H1 (cell line): ENCODE data around the gene PGBD5. TPM values are rescaled to one million over a fixed set of nuclear protein-coding genes. Genes with fewer than 3 reads are reported as not detected.

Experiments used
- CTCF ChIA-PET: fragments of 300-600 bp; sonication (Branson Sonifier 250); formaldehyde crosslinking; loops from one replicate; lab custom pipeline; 2021; ENCODE audit not compliant: partially characterized antibody; lab: Charles Lee
- POLR2A ChIA-PET: fragments of 300-600 bp; sonication (Branson Sonifier 250); formaldehyde crosslinking; loops from one replicate; lab custom pipeline; 2021; ENCODE audit warnings: inconsistent platforms; ENCODE audit not compliant: partially characterized antibody; lab: Charles Lee
- DNase-seq, 2 experiments: peaks; one replicate each; pipeline versions ENCODE4 v3.0.0 to v3.0.0-alpha.2; 2010 to 2022; ENCODE audit warnings: low spot score in 2 of 2, low read depth in 1 of 2, mixed read lengths in 1 of 2
- FAIRE-seq: peaks from 2 replicates; lab custom pipeline; 2011; peaks lifted over from hg19 to GRCh38; lab: Jason Lieb, UNC
- H2AFZ ChIP-seq: 2 replicates; pipeline ENCODE4 v1.8.1; 2012; ENCODE audit warnings: low read length, inconsistent platforms
- H2AK5ac ChIP-seq: 2 replicates; pipeline ENCODE4 v1.6.1; 2013; ENCODE audit warnings: low read depth, low read length
- H2BK120ac ChIP-seq: replicated peaks from 2 replicates; pipeline ENCODE3; 2013; ENCODE audit warnings: low read depth, low read length, inconsistent platforms
- H2BK12ac ChIP-seq: 2 replicates; pipeline ENCODE4 v1.6.1; 2013; ENCODE audit warnings: low read depth, low read length
- H2BK15ac ChIP-seq: 2 replicates; pipeline ENCODE4 v1.6.1; 2013; ENCODE audit warnings: low read length
- H2BK20ac ChIP-seq: 2 replicates; pipeline ENCODE4 v1.6.1; 2013; ENCODE audit warnings: low read length
- H2BK5ac ChIP-seq: 2 replicates; pipeline ENCODE4 v1.6.1; 2013; ENCODE audit warnings: low read depth, low read length
- H3K14ac ChIP-seq: 2 replicates; pipeline ENCODE4 v1.6.1; 2013; ENCODE audit warnings: inconsistent platforms; ENCODE audit not compliant: insufficient read length
- H3K18ac ChIP-seq: 2 replicates; pipeline ENCODE4 v1.6.1; 2013; ENCODE audit warnings: low read length; ENCODE audit errors: extremely low read depth
- H3K23ac ChIP-seq: 2 replicates; pipeline ENCODE4 v1.6.1; 2013; ENCODE audit warnings: inconsistent platforms; ENCODE audit not compliant: insufficient read length
- H3K23me2 ChIP-seq: 2 replicates; pipeline ENCODE4 v1.6.1; 2013; ENCODE audit warnings: low read depth, low read length
- H3K27ac ChIP-seq: 2 replicates; pipeline ENCODE4 v1.6.1; 2011; ENCODE audit warnings: low read depth, low read length, inconsistent platforms
- H3K27me3 ChIP-seq, 4 experiments: replicated peaks in 1 of 4; 1 replicate in 1 of 4; 2 replicates in 3 of 4; pipeline versions ENCODE4 v1.6.1 to v1.8.1; 2011 to 2013; ENCODE audit warnings: low read length in 3 of 4, mild to moderate bottlenecking in 3 of 4, inconsistent platforms in 2 of 4, mixed read lengths in 2 of 4, moderate library complexity in 1 of 4; ENCODE audit not compliant: control insufficient read depth in 3 of 4, insufficient read depth in 3 of 4; ENCODE audit errors: extremely low read depth in 1 of 4
- H3K36me3 ChIP-seq, 4 experiments: 2 replicates each; pipeline versions ENCODE4 v1.6.1 to v1.8.1; 2011 to 2013; ENCODE audit warnings: mild to moderate bottlenecking in 4 of 4, low read length in 3 of 4, moderate library complexity in 2 of 4, control low read depth in 1 of 4, inconsistent platforms in 1 of 4; ENCODE audit not compliant: insufficient read depth in 4 of 4, control insufficient read depth in 2 of 4
- H3K4ac ChIP-seq: replicated peaks from 2 replicates; pipeline ENCODE3; 2013; ENCODE audit warnings: low read length, low read depth, mixed read lengths, inconsistent platforms; ENCODE audit not compliant: insufficient read length
- H3K4me1 ChIP-seq, 4 experiments: replicated peaks in 1 of 4; 1 replicate in 1 of 4; 2 replicates in 3 of 4; pipeline versions ENCODE4 v1.6.1 to v1.8.1; 2011 to 2013; ENCODE audit warnings: low read length in 3 of 4, inconsistent platforms in 2 of 4, mixed read lengths in 1 of 4; ENCODE audit not compliant: insufficient read depth in 4 of 4, control insufficient read depth in 3 of 4
- H3K4me2 ChIP-seq, 2 experiments: 2 replicates each; pipeline versions ENCODE4 v1.6.1 to v1.8.1; 2011 to 2013; ENCODE audit warnings: low read depth in 2 of 2, low read length in 2 of 2, control low read depth in 1 of 2, inconsistent platforms in 1 of 2, mild to moderate bottlenecking in 1 of 2; ENCODE audit not compliant: insufficient read depth in 1 of 2
- H3K4me3 ChIP-seq, 4 experiments: fragments of 200-600, 300-600 bp in 1 of 4; sonication (generic), shearing (Covaris generic), sonication (Bioruptor Twin) in 1 of 4; 2 replicates each; pipeline versions ENCODE4 v1.5.1 to v1.8.1; 2011 to 2016; ENCODE audit warnings: low read length in 4 of 4, low read depth in 3 of 4, control low read depth in 2 of 4, inconsistent platforms in 2 of 4, mild to moderate bottlenecking in 2 of 4, mixed read lengths in 1 of 4, moderate library complexity in 1 of 4; ENCODE audit not compliant: insufficient read depth in 2 of 4; ENCODE audit errors: extremely low read depth in 1 of 4
- H3K56ac ChIP-seq: replicated peaks from 2 replicates; pipeline ENCODE3; 2013; ENCODE audit warnings: low read depth, mild to moderate bottlenecking, mixed read lengths, low read length, inconsistent platforms; ENCODE audit not compliant: insufficient read length
- H3K79me1 ChIP-seq: 2 replicates; pipeline ENCODE4 v1.6.1; 2013; ENCODE audit warnings: low read depth, low read length, control low read depth
- H3K79me2 ChIP-seq, 2 experiments: 2 replicates each; pipeline versions ENCODE4 v1.6.1 to v1.8.1; 2012 to 2013; ENCODE audit warnings: low read length in 2 of 2, mild to moderate bottlenecking in 2 of 2, inconsistent platforms in 1 of 2; ENCODE audit not compliant: insufficient read depth in 2 of 2, control insufficient read depth in 1 of 2
- H3K9ac ChIP-seq, 4 experiments: replicated peaks in 1 of 4; 1 replicate in 1 of 4; 2 replicates in 3 of 4; pipeline versions ENCODE4 v1.6.1 to v1.8.1; 2011 to 2013; ENCODE audit warnings: low read depth in 3 of 4, low read length in 3 of 4, control low read depth in 2 of 4, mild to moderate bottlenecking in 2 of 4, moderate library complexity in 2 of 4, inconsistent platforms in 1 of 4; ENCODE audit errors: extremely low read depth in 1 of 4
- H3K9me3 ChIP-seq, 2 experiments: 2 replicates each; pipeline versions ENCODE4 v1.6.1 to v1.8.1; 2012 to 2013; ENCODE audit warnings: mild to moderate bottlenecking in 2 of 2, moderate library complexity in 2 of 2, control low read depth in 1 of 2, inconsistent platforms in 1 of 2, low read depth in 1 of 2, low read length in 1 of 2, mixed read lengths in 1 of 2; ENCODE audit not compliant: insufficient read depth in 2 of 2
- H4K20me1 ChIP-seq, 2 experiments: replicated peaks in 1 of 2; 2 replicates each; pipeline versions ENCODE3 to v1.8.1; 2011 to 2013; ENCODE audit warnings: inconsistent platforms in 2 of 2, low read length in 2 of 2, mild to moderate bottlenecking in 1 of 2; ENCODE audit not compliant: insufficient read depth in 2 of 2, control insufficient read depth in 1 of 2
- H4K5ac ChIP-seq: 2 replicates; pipeline ENCODE4 v1.6.1; 2013; ENCODE audit warnings: low read length, low read depth, mixed read lengths, inconsistent platforms; ENCODE audit not compliant: insufficient read length
- H4K8ac ChIP-seq: 2 replicates; pipeline ENCODE4 v1.8.0; 2013; ENCODE audit warnings: mild to moderate bottlenecking, moderate library complexity, low read length, inconsistent platforms; ENCODE audit not compliant: insufficient read depth; ENCODE audit errors: extremely low read depth
- H4K91ac ChIP-seq: replicated peaks from 2 replicates; pipeline ENCODE3; 2013; ENCODE audit warnings: low read length, mixed read lengths, inconsistent platforms; ENCODE audit not compliant: insufficient read length
- FOSL1 ChIP-seq: IDR thresholded peaks from 2 replicates; pipeline ENCODE4 v1.6.1; 2011; ENCODE audit warnings: mild to moderate bottlenecking, low read depth, low read length, moderate library complexity; ENCODE audit not compliant: insufficient read depth
- MAFK ChIP-seq: IDR thresholded peaks from 2 replicates; pipeline ENCODE4 v1.6.1; 2012; ENCODE audit warnings: low read depth, mild to moderate bottlenecking, improper control_type of control experiment, low read length
- NANOG ChIP-seq: IDR thresholded peaks from 2 replicates; pipeline ENCODE4 v1.6.1; 2011; ENCODE audit warnings: low read length, low read depth, mild to moderate bottlenecking, inconsistent platforms; ENCODE audit not compliant: insufficient read depth, poor library complexity, severe bottlenecking
- NRF1 ChIP-seq: IDR thresholded peaks from 2 replicates; pipeline ENCODE4 v1.6.1; 2011; ENCODE audit warnings: mild to moderate bottlenecking, low read depth, low read length, improper control_type of control experiment
- SIRT6 ChIP-seq: IDR thresholded peaks from one replicate; pipeline ENCODE4 v1.7.1; 2012; ENCODE audit warnings: low read length, inconsistent platforms
- SP4 ChIP-seq: IDR thresholded peaks from 2 replicates; pipeline ENCODE4 v1.6.1; 2012; ENCODE audit warnings: low read length, inconsistent platforms
- TAF1 ChIP-seq: IDR thresholded peaks from 2 replicates; pipeline ENCODE4 v1.6.1; 2011; ENCODE audit warnings: mild to moderate bottlenecking, low read depth, low read length
- WGBS, 2 experiments: shearing (Covaris generic) in 1 of 2; methylation state at CpG; one replicate each; pipeline versions ENCODE4 v1.1.6 to v1.1.7; 2013 to 2015; ENCODE audit warnings: low lambda C conversion rate in 2 of 2, mixed read lengths in 2 of 2, inconsistent platforms in 1 of 2, low coverage in 1 of 2, missing lambda C conversion rate in 1 of 2; ENCODE audit not compliant: insufficient replicate concordance in 2 of 2, insufficient coverage in 1 of 2, insufficient read length in 1 of 2; ENCODE audit errors: extremely low coverage in 1 of 2, missing lambda C conversion rate in 1 of 2; 5-methylcytosine and 5-hydroxymethylcytosine counted together
- polyA plus RNA-seq, 7 experiments: library from polyadenylated mRNA; depleted of rRNA in 3 of 7; stranded (reverse) in 5 of 7; unstranded in 2 of 7; fragments of >200 nt in 5 of 7; fragments of 200-250 nt in 2 of 7; gene quantifications; 1 replicate in 5 of 7; 2 replicates in 1 of 7; 4 replicates in 1 of 7; pipeline versions ENCODE4 v1.2.1 to v1.2.3, GENCODE V29; 2011 to 2013; ENCODE audit warnings: missing spikeins in 2 of 7, mixed read lengths in 2 of 7
- total RNA-seq: library from RNA; stranded (reverse); fragmentation: NEBNext Ultra II Directional; extraction: Animal tissue kit (Norgen Biotek cat#: 25700); gene quantifications from 2 replicates; pipeline ENCODE4 v1.2.1, GENCODE V29; 2021

PGBD5 gene
- total and polyA plus RNA-seq, 2 of the 8 experiments (the other 6 are each of a cell fraction or from before 2014, with no cell fraction given) = 16.3 to 18.4 TPM

DNA sequence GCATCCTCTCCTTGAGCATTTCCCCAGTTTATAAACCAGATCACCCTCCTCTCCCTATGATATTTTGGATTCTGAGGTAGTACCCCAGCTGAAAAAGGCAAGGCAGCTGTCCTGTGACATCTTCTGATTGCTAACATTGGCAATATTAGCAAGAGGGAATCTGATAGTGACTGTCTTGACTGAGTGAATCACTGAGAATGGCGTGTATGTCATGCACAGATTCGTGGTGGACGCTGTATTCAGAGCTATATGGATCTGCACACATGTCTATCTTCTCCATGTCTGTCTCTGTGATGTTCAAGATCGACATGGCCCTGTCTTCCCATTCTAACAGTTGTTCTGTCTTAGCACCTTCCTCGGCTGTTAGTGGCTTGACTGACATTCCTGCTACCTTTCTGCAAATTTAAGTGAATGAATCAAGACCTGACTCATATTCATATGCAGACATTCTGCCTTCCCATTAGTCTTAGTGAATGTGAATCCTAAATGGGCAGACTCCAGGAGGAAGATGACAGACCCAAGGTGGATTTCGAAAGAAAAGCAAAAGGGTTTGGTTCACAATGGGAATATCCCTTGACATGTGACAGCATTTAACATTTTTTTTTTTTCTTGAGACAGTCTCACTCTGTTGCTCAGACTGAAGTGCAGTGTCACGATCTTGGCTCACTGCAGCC lies 97.7 kb downstream of the PGBD5 start:
- ChIA-PET CTCF (interaction anchor here (0.6 to 1.3 kb wide), 4 partner anchors 67 to 761 kb away, joined by 3 to 4 read pairs (median 3); no protein-coding TSS in a partner anchor), POLR2A (interaction anchor here (1.1 to 1.6 kb wide), 3 partner anchors 10 to 96 kb away, joined by 4 to 5 read pairs (median 5); no protein-coding TSS in a partner anchor)
- Histone ChIP-seq H3K4me2 (no peak overlapping the region), H2BK120ac (no peak overlapping the region), H2AFZ (no peak overlapping the region), H3K23ac (no peak overlapping the region), H3K79me1 (no peaks in the 10 kb centered on the region), H2BK20ac (no peak overlapping the region), H2BK5ac (no peak overlapping the region; the same call in 1 of the 2 replicates), H4K5ac (no peak overlapping the region), H3K9ac (no peak overlapping the region), H3K9me3 (no peaks in the 10 kb centered on the region), H2BK12ac (no peak overlapping the region), H4K91ac (no peak overlapping the region), H3K27ac (no peak overlapping the region), H3K4ac (no peak overlapping the region), H2AK5ac (no peak overlapping the region), H3K14ac (no peak overlapping the region), H2BK15ac (no peak overlapping the region), H3K18ac (no peak overlapping the region), H4K8ac (no peak overlapping the region), H3K36me3 (peaks cover 5 to 12% (median 7%) of the 10 kb centered on the region in 4 experiments; a peak in 7 of 8 replicates), H3K23me2 (peaks cover 2% of the 10 kb centered on the region; the same call in 1 of the 2 replicates), H3K4me3 (no peak overlapping the region), H3K56ac (no peak overlapping the region), H3K79me2 (no peaks in the 10 kb centered on the region), H3K4me1 (peaks cover 3 to 18% (median 8%) of the 10 kb centered on the region in 4 experiments), H4K20me1 (no peaks in the 10 kb centered on the region), H3K27me3 (no peaks in the 10 kb centered on the region)
- WGBS, 2 experiments = 89% methylated on average over 7 of the region's 7 CpGs; no CpG with 5 or more reads in 1 of the 2 experiments
- DNase-seq (no peak), FAIRE-seq (no peak)
- TF ChIP-seq NRF1 = no peak
- no peak for TF ChIP-seq MAFK
- no peak for TF ChIP-seq TAF1
- TF ChIP-seq SP4 = no peak
- no peak for TF ChIP-seq NANOG
- TF ChIP-seq FOSL1 = no peak
- TF ChIP-seq SIRT6 = no peak
